OCI-LY7 (cell line): Measurements from ENCODE around the gene GRIK1.

Experiments
- EZH2phosphoT487 ChIP-seq: fragments of 200-600 bp; sonication (generic); IDR thresholded peaks from 2 replicates; pipeline ENCODE4 v1.6.1; 2018; ENCODE audit warnings: low read depth, borderline replicate concordance, mild to moderate bottlenecking, mixed run types, antibody characterized with exemption, low read length, moderate library complexity, mixed read lengths
- TF ChIP-seq, protein P1 (sequence below): fragments of 200-600 bp; sonication (generic); conservative IDR thresholded peaks from 2 replicates; pipeline ENCODE4 v1.5.1; 2014; ENCODE audit warnings: mild to moderate bottlenecking, antibody characterized with exemption, low read length, moderate library complexity, mixed read lengths

DNA sequence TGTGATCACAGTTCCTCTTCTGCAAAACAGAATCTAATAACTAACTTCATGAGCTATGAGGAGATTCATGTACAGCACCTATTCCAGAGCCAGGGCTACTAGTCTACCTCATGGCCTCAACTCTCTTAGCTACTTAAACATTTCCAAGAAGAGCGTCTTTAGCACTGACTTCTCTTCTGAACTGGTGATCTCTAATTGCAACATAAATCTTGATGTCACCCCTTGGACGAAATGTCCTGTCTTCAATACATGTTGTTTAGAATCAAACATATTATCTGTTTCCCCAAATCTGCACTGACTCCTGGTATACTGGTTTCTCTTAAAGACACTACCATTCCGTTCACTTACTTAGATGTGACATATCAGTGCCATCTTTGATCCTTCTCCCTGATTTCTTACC is 88.2 kb downstream of the GRIK1 start:
- TF ChIP-seq, protein P1, sequence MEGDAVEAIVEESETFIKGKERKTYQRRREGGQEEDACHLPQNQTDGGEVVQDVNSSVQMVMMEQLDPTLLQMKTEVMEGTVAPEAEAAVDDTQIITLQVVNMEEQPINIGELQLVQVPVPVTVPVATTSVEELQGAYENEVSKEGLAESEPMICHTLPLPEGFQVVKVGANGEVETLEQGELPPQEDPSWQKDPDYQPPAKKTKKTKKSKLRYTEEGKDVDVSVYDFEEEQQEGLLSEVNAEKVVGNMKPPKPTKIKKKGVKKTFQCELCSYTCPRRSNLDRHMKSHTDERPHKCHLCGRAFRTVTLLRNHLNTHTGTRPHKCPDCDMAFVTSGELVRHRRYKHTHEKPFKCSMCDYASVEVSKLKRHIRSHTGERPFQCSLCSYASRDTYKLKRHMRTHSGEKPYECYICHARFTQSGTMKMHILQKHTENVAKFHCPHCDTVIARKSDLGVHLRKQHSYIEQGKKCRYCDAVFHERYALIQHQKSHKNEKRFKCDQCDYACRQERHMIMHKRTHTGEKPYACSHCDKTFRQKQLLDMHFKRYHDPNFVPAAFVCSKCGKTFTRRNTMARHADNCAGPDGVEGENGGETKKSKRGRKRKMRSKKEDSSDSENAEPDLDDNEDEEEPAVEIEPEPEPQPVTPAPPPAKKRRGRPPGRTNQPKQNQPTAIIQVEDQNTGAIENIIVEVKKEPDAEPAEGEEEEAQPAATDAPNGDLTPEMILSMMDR: no peak
- no peak for TF ChIP-seq EZH2phosphoT487
